Parathyroid adenoma (tissue), 2 donors: ENCODE results near the gene CD28.
"Not testable (repeated sequence)": the region's sequence is repeated elsewhere in the genome, so short reads cannot be mapped to it uniquely, and the experiment has no call there.

Experiments used
- H2AFZ ChIP-seq: fragments of 300-600 bp; sonication (generic); one replicate; pipeline ENCODE4 v1.7.0; 2017; ENCODE audit warnings: antibody characterized with exemption, mild to moderate bottlenecking
- H3K27ac ChIP-seq: fragments of 300-600 bp; sonication (generic); one replicate; pipeline ENCODE4 v1.7.0; 2017
- H3K27me3 ChIP-seq: fragments of 300-600 bp; sonication (generic); one replicate; pipeline ENCODE4 v1.7.0; 2017; ENCODE audit warnings: low read length; ENCODE audit not compliant: control insufficient read depth, insufficient read depth
- H3K36me3 ChIP-seq: fragments of 300-600 bp; sonication (generic); one replicate; pipeline ENCODE4 v1.7.0; 2017; ENCODE audit warnings: low read length; ENCODE audit not compliant: control insufficient read depth, insufficient read depth
- H3K4me1 ChIP-seq: fragments of 300-600 bp; sonication (generic); one replicate; pipeline ENCODE4 v1.7.0; 2017; ENCODE audit warnings: control low read depth
- H3K4me2 ChIP-seq: fragments of 300-600 bp; sonication (generic); one replicate; pipeline ENCODE4 v1.7.0; 2017; ENCODE audit warnings: low read length
- H3K4me3 ChIP-seq: fragments of 300-600 bp; sonication (generic); one replicate; pipeline ENCODE4 v1.7.0; 2017; ENCODE audit warnings: low read depth, low read length
- H3K79me2 ChIP-seq: fragments of 300-600 bp; sonication (generic); one replicate; pipeline ENCODE4 v1.7.0; 2017; ENCODE audit warnings: control low read depth
- H3K9ac ChIP-seq: fragments of 300-600 bp; sonication (generic); one replicate; pipeline ENCODE4 v1.7.0; 2017; ENCODE audit warnings: mild to moderate bottlenecking
- H3K9me3 ChIP-seq: fragments of 300-600 bp; sonication (generic); one replicate; pipeline ENCODE4 v1.7.0; 2017; ENCODE audit warnings: low read length; ENCODE audit not compliant: control insufficient read depth
- CTCF ChIP-seq: fragments of 300-600 bp; sonication (generic); IDR thresholded peaks from one replicate; pipeline ENCODE4 v1.7.0; 2017; ENCODE audit warnings: antibody characterized with exemption, mild to moderate bottlenecking
- donor health status: primary hyperparathyroidism.

CD28 gene

GRCh38 chr2:203781151-203781550 is 74.7 kb downstream of the CD28 start:
- no peaks in the 10 kb centered on the region for H3K4me1 ChIP-seq
- no peak overlapping the region for H3K27ac ChIP-seq
- no peak overlapping the region for H2AFZ ChIP-seq
- H3K36me3 ChIP-seq = no peaks in the 10 kb centered on the region
- no peaks in the 10 kb centered on the region for H3K27me3 ChIP-seq
- TF ChIP-seq CTCF = no peak
- no peak overlapping the region for H3K4me2 ChIP-seq
- no peak overlapping the region for H3K9ac ChIP-seq
- no peak overlapping the region for H3K4me3 ChIP-seq
- no peaks in the 10 kb centered on the region for H3K79me2 ChIP-seq
- no peaks in the 10 kb centered on the region for H3K9me3 ChIP-seq

- no peak overlapping the region for H3K4me3 ChIP-seq
- H3K27ac ChIP-seq = no peak overlapping the region
- no peaks in the 10 kb centered on the region for H3K36me3 ChIP-seq
- no peak overlapping the region for H2AFZ ChIP-seq
- peak; percentile 72 for TF ChIP-seq CTCF
- no peaks in the 10 kb centered on the region for H3K79me2 ChIP-seq
- no peaks in the 10 kb centered on the region for H3K27me3 ChIP-seq
- no peaks in the 10 kb centered on the region for H3K9me3 ChIP-seq
- H3K4me1 ChIP-seq = no peaks in the 10 kb centered on the region
- H3K9ac ChIP-seq = no peak overlapping the region
- no peak overlapping the region for H3K4me2 ChIP-seq
Observed at GRCh38 chr2:203782262-203782976, 76.0 kb downstream of the CD28 start.

DNA sequence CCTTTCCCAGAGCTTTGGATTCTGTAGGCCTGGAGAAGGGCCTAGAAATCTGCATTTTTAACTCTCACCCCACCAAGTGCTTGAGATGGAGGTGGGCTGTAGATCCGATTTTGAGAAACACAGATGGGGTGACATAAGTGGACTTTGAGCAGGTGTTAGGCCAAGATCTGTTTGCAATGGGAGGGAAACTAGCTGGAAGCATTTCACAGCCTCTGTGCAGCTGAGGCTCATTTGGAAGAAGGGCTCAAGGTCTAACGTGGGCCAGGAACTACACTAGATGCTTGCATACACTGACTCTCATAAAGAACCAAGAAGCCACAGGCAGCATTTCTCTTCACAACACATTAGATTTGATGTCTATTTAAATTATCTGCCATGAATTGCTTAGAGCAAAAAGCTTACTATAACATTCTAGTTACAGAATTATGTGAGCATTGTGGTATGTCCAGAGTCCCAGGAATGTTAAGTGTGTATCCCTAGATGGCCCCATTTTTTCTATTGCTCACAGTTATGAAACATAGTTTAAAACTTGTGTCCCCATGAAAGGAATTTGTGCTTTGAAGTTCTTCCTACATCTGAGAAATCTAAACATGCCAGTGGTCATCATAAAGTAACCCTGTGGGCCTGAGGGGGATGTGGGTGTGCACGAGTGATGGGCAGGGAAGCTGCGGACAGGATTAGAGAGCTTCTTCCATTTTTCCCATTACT is 77.2 kb downstream of the CD28 start:
- Histone ChIP-seq H3K9me3 (no peaks in the 10 kb centered on the region), H3K79me2 (no peaks in the 10 kb centered on the region), H3K4me2 (no peak overlapping the region), H3K36me3 (no peaks in the 10 kb centered on the region), H3K9ac (no peak overlapping the region), H2AFZ (no peak overlapping the region), H3K27me3 (no peaks in the 10 kb centered on the region), H3K4me3 (no peak overlapping the region), H3K4me1 (no peaks in the 10 kb centered on the region), H3K27ac (no peak overlapping the region)
- TF ChIP-seq CTCF = no peak

- not testable (repeated sequence) for H3K9ac ChIP-seq, H3K36me3 ChIP-seq, H2AFZ ChIP-seq, H3K9me3 ChIP-seq, H3K79me2 ChIP-seq, H3K4me2 ChIP-seq, H3K27ac ChIP-seq, H3K4me1 ChIP-seq, H3K27me3 ChIP-seq, H3K4me3 ChIP-seq
Observed at GRCh38 chr2:203784710-203785270, 78.4 kb downstream of the CD28 start.

- not testable (repeated sequence) for H3K27me3 ChIP-seq, H3K79me2 ChIP-seq, H3K4me2 ChIP-seq, H3K36me3 ChIP-seq, H3K9me3 ChIP-seq, H3K4me1 ChIP-seq, H3K4me3 ChIP-seq, H3K9ac ChIP-seq, H3K27ac ChIP-seq, H2AFZ ChIP-seq
Observed at GRCh38 chr2:203785391-203786110, 79.1 kb downstream of the CD28 start.
